HG03342 (cell line): Measurements from ENCODE around the gene LRRC8B.
A peak's percentile ranks its signal among the peaks of the same experiment; 100 is the strongest.
"Not testable (repeated sequence)": the region's sequence is repeated elsewhere in the genome, so short reads cannot be mapped to it uniquely, and the experiment has no call there.

Experiments used
- ATAC-seq: cut with Tn5 transposase; IDR thresholded peaks from one replicate; pipeline ENCODE4 v1.9.1; 2021; ENCODE audit warnings: mild to moderate bottlenecking, moderate library complexity; ENCODE audit not compliant: unreplicated experiment

LRRC8B gene

DNA sequence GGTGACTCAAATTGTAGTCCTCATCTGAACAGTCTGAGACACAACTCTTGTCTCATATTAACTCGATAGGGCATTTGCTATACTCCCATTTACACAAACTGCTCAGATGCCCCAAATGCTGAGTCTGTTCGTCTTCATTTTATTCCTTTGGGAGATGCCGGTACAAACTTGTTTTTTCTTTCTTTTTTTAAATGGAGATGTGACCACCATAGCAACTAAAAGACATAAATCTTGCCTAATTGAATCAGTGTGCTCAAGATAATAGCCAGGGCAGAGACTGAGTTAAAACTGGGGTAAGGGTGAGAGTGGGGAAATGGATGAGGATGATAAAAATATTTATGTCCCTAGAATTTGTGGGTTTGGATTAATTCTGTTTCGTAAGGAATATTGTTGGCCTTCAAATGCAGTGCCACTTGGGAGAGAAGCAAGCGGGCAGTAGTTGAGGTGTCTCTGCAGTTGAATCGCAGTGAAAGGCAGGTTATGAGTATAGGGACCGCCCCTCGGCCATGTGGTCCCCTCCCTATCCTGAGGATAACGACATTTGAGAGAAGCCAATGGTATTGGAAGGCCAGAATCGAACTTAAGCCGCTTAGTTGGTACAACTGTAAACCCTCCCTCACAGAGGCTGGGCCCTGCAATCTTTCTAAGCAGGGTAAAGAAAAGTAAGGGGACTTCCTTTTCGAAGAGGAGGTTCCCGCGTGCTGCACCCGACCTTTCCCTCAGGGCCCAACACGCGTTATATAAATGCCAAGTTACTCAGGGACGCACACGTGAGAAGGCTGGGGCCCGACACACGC is 859 bp upstream of the LRRC8B start:
- ATAC-seq, result peak; percentile 25

GRCh38 chr1:89525169-89525855 is 683 bp downstream of the LRRC8B start:
- ATAC-seq, result peak; percentile 32

DNA sequence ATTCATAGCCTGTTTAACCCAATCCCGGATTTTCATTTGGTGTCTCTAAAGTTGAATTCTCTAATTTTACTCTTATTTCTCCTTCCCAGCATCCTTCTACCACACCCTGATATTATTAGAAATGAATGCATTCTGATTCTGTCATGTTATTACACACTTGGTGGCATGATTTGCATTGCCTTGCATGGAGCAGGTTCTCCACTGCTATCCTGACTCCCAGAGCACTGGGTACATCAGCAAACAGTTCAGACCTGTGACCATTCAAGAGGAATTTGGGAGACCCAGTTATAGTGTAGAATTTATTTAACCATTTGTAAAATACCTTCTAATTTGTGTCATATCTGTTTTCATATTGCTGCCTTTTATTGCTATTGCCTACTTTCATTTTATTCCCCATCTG is 2.6 kb downstream of the LRRC8B start:
- ATAC-seq, result no peak

DNA sequence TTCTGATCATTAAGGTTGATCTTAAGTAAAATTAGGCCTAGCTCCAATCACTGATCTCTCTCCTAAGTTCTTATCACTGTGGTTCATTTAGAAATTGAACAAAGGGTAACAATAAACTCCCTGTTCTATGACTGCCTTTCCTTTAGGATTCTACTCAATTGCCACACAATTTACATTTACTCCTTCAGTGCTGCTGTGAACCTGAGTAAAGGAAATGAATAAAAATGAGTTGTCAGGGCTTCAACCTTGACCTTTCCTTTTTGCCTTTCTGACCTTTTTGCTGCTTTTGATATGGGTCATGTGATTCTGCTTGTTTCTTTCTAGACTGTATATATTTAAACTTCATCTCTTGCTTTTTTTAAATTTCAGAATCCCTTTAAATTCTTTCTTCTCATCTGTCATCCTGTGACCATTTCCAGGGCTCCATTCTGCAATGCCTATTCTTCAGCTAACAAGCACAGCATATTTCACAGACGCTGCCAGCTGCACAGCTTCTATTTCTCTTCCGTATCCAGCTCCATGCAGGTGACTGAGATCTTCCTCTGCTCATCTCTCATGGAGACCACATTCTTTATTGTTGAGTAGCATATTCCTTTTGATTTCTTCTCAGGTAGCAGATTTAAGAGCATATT is 3.2 kb downstream of the LRRC8B start:
- no peak for ATAC-seq

- no peak for ATAC-seq
Measured at GRCh38 chr1:89528382-89528780, 3.8 kb downstream of the LRRC8B start.

- ATAC-seq, result no peak
Measured at GRCh38 chr1:89529196-89529595, 4.6 kb downstream of the LRRC8B start.

GRCh38 chr1:89530444-89531089 is 5.9 kb downstream of the LRRC8B start:
- ATAC-seq, result no peak

GRCh38 chr1:89531480-89532139 is 7.0 kb downstream of the LRRC8B start:
- no peak for ATAC-seq

- ATAC-seq, result no peak
Measured at GRCh38 chr1:89532228-89532627, 7.6 kb downstream of the LRRC8B start.

GRCh38 chr1:89532866-89533265 is 8.2 kb downstream of the LRRC8B start:
- ATAC-seq, result no peak

- ATAC-seq, result no peak
Measured at GRCh38 chr1:89535537-89535936, 10.9 kb downstream of the LRRC8B start.

GRCh38 chr1:89536555-89537341 is 12.1 kb downstream of the LRRC8B start:
- no peak for ATAC-seq

GRCh38 chr1:89538361-89538760 is 13.7 kb downstream of the LRRC8B start:
- ATAC-seq, result no peak

DNA sequence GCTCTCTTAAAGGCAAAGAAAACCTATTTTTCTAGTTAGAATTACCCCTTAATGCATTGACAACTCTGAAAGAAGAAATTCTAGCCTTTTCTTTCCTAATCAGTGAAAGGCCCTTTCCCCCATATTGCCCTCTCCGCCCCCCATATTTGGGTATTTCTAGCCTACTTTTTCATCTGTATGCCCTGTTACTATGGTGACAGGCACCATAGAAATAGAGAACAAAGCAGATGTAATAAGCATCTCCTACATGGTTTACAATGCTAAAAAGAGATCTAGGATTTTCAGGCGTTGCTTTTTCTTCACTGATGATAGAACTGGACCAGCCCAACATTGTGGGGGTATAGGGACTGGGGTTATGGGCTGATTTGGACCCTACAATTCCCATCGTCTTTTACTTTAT is 14.5 kb downstream of the LRRC8B start:
- no peak for ATAC-seq

- ATAC-seq, result no peak
Measured at GRCh38 chr1:89540406-89540970, 15.9 kb downstream of the LRRC8B start.

GRCh38 chr1:89542345-89542744 is 17.7 kb downstream of the LRRC8B start:
- ATAC-seq, result no peak

DNA sequence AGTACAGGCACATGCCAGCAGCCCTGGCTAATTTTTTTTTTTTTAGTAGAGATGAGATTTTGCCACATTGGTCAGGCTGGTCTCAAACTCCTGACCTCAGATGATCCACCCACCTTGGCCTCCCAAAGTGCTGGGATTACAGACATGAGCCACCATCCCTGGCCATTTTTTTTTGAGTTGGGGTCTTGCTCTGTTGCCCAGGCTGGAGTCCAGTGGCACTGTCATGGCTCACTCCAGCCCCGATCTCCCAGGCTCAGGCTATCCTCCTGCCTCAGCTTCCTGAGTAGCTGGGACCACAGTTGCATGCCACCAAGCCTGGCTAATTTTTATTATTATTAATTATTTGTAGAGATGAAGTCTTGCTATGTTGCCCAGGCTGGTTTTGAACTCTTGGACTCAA is 19.0 kb downstream of the LRRC8B start:
- ATAC-seq, result not testable (repeated sequence)

- ATAC-seq, result no peak
Measured at GRCh38 chr1:89545264-89546038, 20.8 kb downstream of the LRRC8B start.
